ENCODE measurements around the gene FBXL14.
A peak's percentile ranks its signal among the peaks of the same experiment; 100 is the strongest.

The FBXL14 gene

GRCh38 chr12:1594261-1595025 is at the start of gene FBXL14:
TSS of gene FBXL14 (minus strand) at chr12:1594581. CDS start at chr12:1594066, 515 bp downstream.
- DNase-seq: peak; percentile 92

GRCh38 chr12:1643905-1644533 is 49.6 kb upstream of the FBXL14 start:
- no peak for DNase-seq

- DNase-seq: no peak
Measured at GRCh38 chr12:1643043-1643442, 48.7 kb upstream of the FBXL14 start.

- no peak for DNase-seq
Measured at GRCh38 chr12:1642513-1642912, 48.1 kb upstream of the FBXL14 start.

GRCh38 chr12:1640328-1641234 is 46.2 kb upstream of the FBXL14 start:
- DNase-seq: no peak

GRCh38 chr12:1639538-1639937 is 45.2 kb upstream of the FBXL14 start:
- no peak for DNase-seq

GRCh38 chr12:1638203-1638602 is 43.8 kb upstream of the FBXL14 start:
- no peak for DNase-seq

GRCh38 chr12:1635301-1636095 is 41.1 kb upstream of the FBXL14 start:
- no peak for DNase-seq

- DNase-seq: peak; percentile 66
Measured at GRCh38 chr12:1634590-1635191, 40.3 kb upstream of the FBXL14 start.

GRCh38 chr12:1634149-1634548 is 39.8 kb upstream of the FBXL14 start:
- no peak for DNase-seq

- no peak for DNase-seq
Measured at GRCh38 chr12:1633459-1633858, 39.1 kb upstream of the FBXL14 start.

- no peak for DNase-seq
Measured at GRCh38 chr12:1632702-1633101, 38.3 kb upstream of the FBXL14 start.

GRCh38 chr12:1630827-1631591 is 36.6 kb upstream of the FBXL14 start:
- no peak for DNase-seq

GRCh38 chr12:1630133-1630826 is 35.9 kb upstream of the FBXL14 start:
- peak; percentile 29 for DNase-seq

GRCh38 chr12:1629338-1630132 is 35.2 kb upstream of the FBXL14 start:
- no peak for DNase-seq

- DNase-seq: no peak
Measured at GRCh38 chr12:1628666-1629337, 34.4 kb upstream of the FBXL14 start, which contains the start of gene WNT5B. TSS of gene WNT5B (plus strand) at chr12:1629231. CDS start at chr12:1631355, 2,124 bp downstream.

- no peak for DNase-seq
Measured at GRCh38 chr12:1622406-1622805, 28.0 kb upstream of the FBXL14 start.

- no peak for DNase-seq
Measured at GRCh38 chr12:1620092-1620491, 25.7 kb upstream of the FBXL14 start.

- no peak for DNase-seq
Measured at GRCh38 chr12:1619587-1619986, 25.2 kb upstream of the FBXL14 start.

All from activated naive CD4-positive, alpha-beta T cell treated with anti-CD3 and anti-CD28 coated beads, Interleukin-2, amount 50 U/mL, for 16 hours (primary cell).